DOHH2 (cell line): ENCODE data around the gene FGF23.

ENCODE experiments used
- EZH2phosphoT487 ChIP-seq: fragments of 200-600 bp; sonication (generic); IDR thresholded peaks from 2 replicates; pipeline ENCODE4 v1.6.1; 2017; ENCODE audit warnings: borderline replicate concordance, mild to moderate bottlenecking, antibody characterized with exemption, low read length, moderate library complexity, mixed read lengths
- TF ChIP-seq, protein P1 (sequence below): fragments of 200-600 bp; sonication (generic); IDR thresholded peaks from one replicate; pipeline ENCODE4 v1.5.1; 2014; ENCODE audit warnings: antibody characterized with exemption, mild to moderate bottlenecking, low read depth, low read length; ENCODE audit not compliant: poor library complexity, severe bottlenecking

DNA sequence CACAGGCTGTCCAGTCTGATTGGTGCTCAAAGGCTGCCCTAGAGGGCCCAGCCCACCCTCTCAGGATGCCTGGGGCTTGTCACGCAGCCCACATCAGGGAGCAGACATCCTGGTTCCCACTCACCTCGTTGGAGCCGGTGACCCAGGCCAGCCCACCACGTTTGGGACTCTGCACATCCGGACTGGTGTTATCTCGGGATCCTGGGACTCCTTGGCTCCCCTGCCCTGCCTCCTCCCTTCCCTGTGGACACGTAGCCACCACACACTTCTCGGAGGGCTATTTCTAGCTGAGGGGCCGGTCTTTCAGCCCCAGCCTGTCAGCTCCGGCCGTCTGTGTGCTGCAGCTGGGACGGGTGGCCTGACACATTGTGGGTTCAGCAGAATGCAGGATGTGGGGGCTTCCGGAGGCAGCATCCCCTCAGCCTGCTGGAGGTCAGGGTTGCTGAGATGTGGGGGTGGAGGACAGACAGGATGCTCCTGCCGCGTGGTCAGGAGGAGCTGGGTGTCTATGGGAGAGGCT lies 12.8 kb upstream of the FGF23 start:
- TF ChIP-seq, protein P1, sequence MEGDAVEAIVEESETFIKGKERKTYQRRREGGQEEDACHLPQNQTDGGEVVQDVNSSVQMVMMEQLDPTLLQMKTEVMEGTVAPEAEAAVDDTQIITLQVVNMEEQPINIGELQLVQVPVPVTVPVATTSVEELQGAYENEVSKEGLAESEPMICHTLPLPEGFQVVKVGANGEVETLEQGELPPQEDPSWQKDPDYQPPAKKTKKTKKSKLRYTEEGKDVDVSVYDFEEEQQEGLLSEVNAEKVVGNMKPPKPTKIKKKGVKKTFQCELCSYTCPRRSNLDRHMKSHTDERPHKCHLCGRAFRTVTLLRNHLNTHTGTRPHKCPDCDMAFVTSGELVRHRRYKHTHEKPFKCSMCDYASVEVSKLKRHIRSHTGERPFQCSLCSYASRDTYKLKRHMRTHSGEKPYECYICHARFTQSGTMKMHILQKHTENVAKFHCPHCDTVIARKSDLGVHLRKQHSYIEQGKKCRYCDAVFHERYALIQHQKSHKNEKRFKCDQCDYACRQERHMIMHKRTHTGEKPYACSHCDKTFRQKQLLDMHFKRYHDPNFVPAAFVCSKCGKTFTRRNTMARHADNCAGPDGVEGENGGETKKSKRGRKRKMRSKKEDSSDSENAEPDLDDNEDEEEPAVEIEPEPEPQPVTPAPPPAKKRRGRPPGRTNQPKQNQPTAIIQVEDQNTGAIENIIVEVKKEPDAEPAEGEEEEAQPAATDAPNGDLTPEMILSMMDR, result no peak
- no peak for TF ChIP-seq EZH2phosphoT487
